Endothelial cell of umbilical vein (primary cell): ENCODE results near the gene PTPRD. TPM values are rescaled to one million over a fixed set of nuclear protein-coding genes. Genes with fewer than 3 reads are reported as not detected.

ENCODE experiments used
- BruUV-seq: library from RNA; stranded (reverse); fragments of 400-500 nt; replicated peaks from 2 replicates; lab custom pipeline; 2021; lab: Mats Ljungman, UMichigan
- CTCF ChIA-PET: fragments of 300-600, 350-600 bp; sonication (Branson Sonifier 250); formaldehyde crosslinking; loops from one replicate; lab custom pipeline; 2021; ENCODE audit warnings: antibody characterized with exemption, inconsistent platforms; lab: Charles Lee
- POLR2A ChIA-PET: fragments of 300-600, 350-600 bp; sonication (Branson Sonifier 250); formaldehyde crosslinking; loops from one replicate; lab custom pipeline; 2021; ENCODE audit warnings: antibody characterized with exemption, inconsistent platforms; lab: Charles Lee
- DNase-seq: peaks from one replicate; pipeline ENCODE4 v3.0.0-alpha.2; 2011; ENCODE audit warnings: low read depth, low spot score
- FAIRE-seq: peaks from 2 replicates; lab custom pipeline; 2011; peaks lifted over from hg19 to GRCh38; lab: Jason Lieb, UNC
- H2AFZ ChIP-seq: 2 replicates; pipeline ENCODE4 v1.6.0; 2012; ENCODE audit warnings: low read depth, low read length, control low read depth, inconsistent platforms
- H3K27ac ChIP-seq: 2 replicates; pipeline ENCODE4 v1.5.1; 2011; ENCODE audit warnings: low read depth, mild to moderate bottlenecking, control low read depth, low read length, moderate library complexity; ENCODE audit not compliant: insufficient read depth
- H3K27me3 ChIP-seq, 2 experiments: 2 replicates each; pipeline versions ENCODE4 v1.6.0 to v1.6.1; 2011; ENCODE audit warnings: low read length in 2 of 2, mixed read lengths in 1 of 2; ENCODE audit not compliant: control insufficient read depth in 2 of 2, insufficient read depth in 2 of 2
- H3K36me3 ChIP-seq, 2 experiments: 2 replicates in 1 of 2; 3 replicates in 1 of 2; pipeline ENCODE4 v1.5.1; 2011; ENCODE audit warnings: low read length in 2 of 2, mild to moderate bottlenecking in 1 of 2, moderate library complexity in 1 of 2; ENCODE audit not compliant: control insufficient read depth in 2 of 2, insufficient read depth in 2 of 2; ENCODE audit errors: extremely low read depth in 1 of 2
- H3K4me1 ChIP-seq: 3 replicates; pipeline ENCODE4 v1.5.1; 2011; ENCODE audit warnings: mild to moderate bottlenecking, low read length; ENCODE audit not compliant: control insufficient read depth, insufficient read depth; ENCODE audit errors: extremely low read depth
- H3K4me2 ChIP-seq: 2 replicates; pipeline ENCODE4 v1.6.1; 2011; ENCODE audit warnings: low read length, control low read depth, mixed read lengths; ENCODE audit not compliant: insufficient read depth
- H3K4me3 ChIP-seq, 3 experiments: fragments of 200-600 bp in 1 of 3; sonication (generic), shearing (Covaris generic) in 1 of 3; replicated peaks in 1 of 3; 2 replicates each; pipeline ENCODE4 v1.5.1; 2011 to 2016; ENCODE audit warnings: control low read depth in 3 of 3, low read length in 3 of 3, mild to moderate bottlenecking in 2 of 3, inconsistent platforms in 1 of 3, low read depth in 1 of 3, moderate library complexity in 1 of 3; ENCODE audit not compliant: insufficient read depth in 1 of 3
- H3K79me2 ChIP-seq: 2 replicates; pipeline ENCODE4 v1.6.0; 2012; ENCODE audit warnings: low read length, inconsistent platforms; ENCODE audit not compliant: control insufficient read depth, insufficient read depth
- H3K9ac ChIP-seq: replicated peaks from 2 replicates; pipeline ENCODE3; 2011; ENCODE audit warnings: low read length, control low read depth; ENCODE audit not compliant: insufficient read depth; ENCODE audit errors: extremely low read depth
- H3K9me1 ChIP-seq: replicated peaks from 3 replicates; pipeline ENCODE4 v1.6.0; 2011; ENCODE audit warnings: mild to moderate bottlenecking, low read length; ENCODE audit not compliant: control insufficient read depth, insufficient read depth; ENCODE audit errors: extremely low read depth
- H3K9me3 ChIP-seq: replicated peaks from 2 replicates; pipeline ENCODE4 v1.5.1; 2012; ENCODE audit warnings: low read length, inconsistent platforms; ENCODE audit not compliant: control insufficient read depth, insufficient read depth
- H4K20me1 ChIP-seq: replicated peaks from 2 replicates; pipeline ENCODE3; 2011; ENCODE audit warnings: mild to moderate bottlenecking, low read length; ENCODE audit not compliant: control insufficient read depth, insufficient read depth; ENCODE audit errors: extremely low read depth
- EZH2 ChIP-seq: IDR thresholded peaks from 2 replicates; pipeline ENCODE4 v1.6.1; 2012; ENCODE audit warnings: borderline replicate concordance, low read depth, mild to moderate bottlenecking, moderate library complexity, low read length, inconsistent platforms; ENCODE audit not compliant: severe bottlenecking
- FOS ChIP-seq: IDR thresholded peaks from 2 replicates; pipeline ENCODE4 v1.6.1; 2011; ENCODE audit warnings: mild to moderate bottlenecking, low read length, moderate library complexity, borderline replicate concordance; ENCODE audit not compliant: insufficient read depth
- GATA2 ChIP-seq: IDR thresholded peaks from 2 replicates; pipeline ENCODE4 v1.7.0; 2011; ENCODE audit warnings: low read depth, mild to moderate bottlenecking, moderate library complexity, mixed read lengths, low read length; ENCODE audit not compliant: insufficient read length, insufficient read depth
- JUN ChIP-seq: IDR thresholded peaks from 2 replicates; pipeline ENCODE4 v1.6.1; 2011; ENCODE audit warnings: borderline replicate concordance, low read depth; ENCODE audit not compliant: insufficient read length, insufficient read depth
- MAX ChIP-seq: IDR thresholded peaks from 2 replicates; pipeline ENCODE4 v1.6.1; 2011; ENCODE audit not compliant: insufficient read depth, insufficient read length
- MYC ChIP-seq: IDR thresholded peaks from one replicate; pipeline ENCODE4 v1.6.1; 2011; ENCODE audit warnings: mild to moderate bottlenecking, low read depth, low read length
- POLR2A ChIP-seq: IDR thresholded peaks from 2 replicates; pipeline ENCODE4 v1.6.1; 2012; ENCODE audit warnings: low read depth, mild to moderate bottlenecking, control low read depth, low read length
- POLR2AphosphoS5 ChIP-seq: IDR thresholded peaks from 2 replicates; pipeline ENCODE4 v1.6.1; 2012; ENCODE audit warnings: low read depth, mild to moderate bottlenecking, control low read depth, low read length, moderate library complexity; ENCODE audit not compliant: insufficient read depth
- dilution Hi-C: fragments of 300-500 bp; cut with MboI; formaldehyde crosslinking; loops from one replicate; pipeline ENCODE4 v1.15.0; 2019; ENCODE audit warnings: low sequenced_read_pairs; ENCODE audit not compliant: extremely low pct_ligation_motif_present
- intact Hi-C: fragments of 100-400 bp; cut with micrococcal nuclease; formaldehyde crosslinking; loops from one replicate; pipeline ENCODE4 v1.10.0; 2022
- polyA plus RNA-seq, 4 experiments: library from polyadenylated mRNA; depleted of rRNA in 3 of 4; stranded (reverse) in 3 of 4; unstranded in 1 of 4; fragments of >200 nt; gene quantifications; 2 replicates each; pipeline versions ENCODE4 v1.2.1 to v1.2.3, GENCODE V29; 2011 to 2012; ENCODE audit warnings: missing spikeins in 1 of 4
- total RNA-seq: library from RNA; stranded (reverse); gene quantifications from 2 replicates; pipeline ENCODE4 v1.2.3, GENCODE V29; 2021
- TF ChIP-seq, protein P1 (sequence below), 2 donors: IDR thresholded peaks; 1 replicate in 1 of 2; 2 replicates in 1 of 2; pipeline ENCODE4 v1.5.1; 2011; ENCODE audit warnings: low read length in 2 of 2, mild to moderate bottlenecking in 2 of 2, moderate library complexity in 2 of 2, control low read depth in 1 of 2, inconsistent platforms in 1 of 2, low read depth in 1 of 2; ENCODE audit not compliant: insufficient read depth in 1 of 2; ENCODE audit errors: extremely low read depth in 1 of 2

The PTPRD gene
- total and polyA plus RNA-seq, 2 donors (not counting 3 experiments of a cell fraction or from before 2014, with no cell fraction given) = 5.5 to 5.7 TPM

- CTCF ChIA-PET = interaction anchor here (1.3 kb wide), 1 partner anchor 28 kb away, joined by 4 read pairs; no protein-coding TSS in a partner anchor
Measured at GRCh38 chr9:9970514-9970913, 642.3 kb downstream of the PTPRD start.

More at GRCh38 chr9:9970514-9970913, 642.3 kb downstream of the PTPRD start:
- H3K27me3 ChIP-seq = peaks cover 0 to 2% of the 10 kb centered on the region in 2 experiments
- no peak for DNase-seq
- H2AFZ ChIP-seq = no peak overlapping the region
- H3K27ac ChIP-seq = no peak overlapping the region
- H3K9ac ChIP-seq = no peak overlapping the region
- H3K9me1 ChIP-seq = no peaks in the 10 kb centered on the region
- H3K4me3 ChIP-seq = no peak overlapping the region
- no peaks in the 10 kb centered on the region for H3K9me3 ChIP-seq
- POLR2A ChIA-PET = no interaction called here
- no peaks in the 10 kb centered on the region for H3K4me1 ChIP-seq
- no peak overlapping the region for H3K4me2 ChIP-seq
- no peak for FAIRE-seq
- intact Hi-C loops = no loop called here
- dilution Hi-C loops = no loop called here
- no peak for TF ChIP-seq MAX
- no peak for TF ChIP-seq FOS
- no peak for TF ChIP-seq MYC
- TF ChIP-seq EZH2 = no peak
- TF ChIP-seq POLR2AphosphoS5 = no peak
- TF ChIP-seq, protein P1, sequence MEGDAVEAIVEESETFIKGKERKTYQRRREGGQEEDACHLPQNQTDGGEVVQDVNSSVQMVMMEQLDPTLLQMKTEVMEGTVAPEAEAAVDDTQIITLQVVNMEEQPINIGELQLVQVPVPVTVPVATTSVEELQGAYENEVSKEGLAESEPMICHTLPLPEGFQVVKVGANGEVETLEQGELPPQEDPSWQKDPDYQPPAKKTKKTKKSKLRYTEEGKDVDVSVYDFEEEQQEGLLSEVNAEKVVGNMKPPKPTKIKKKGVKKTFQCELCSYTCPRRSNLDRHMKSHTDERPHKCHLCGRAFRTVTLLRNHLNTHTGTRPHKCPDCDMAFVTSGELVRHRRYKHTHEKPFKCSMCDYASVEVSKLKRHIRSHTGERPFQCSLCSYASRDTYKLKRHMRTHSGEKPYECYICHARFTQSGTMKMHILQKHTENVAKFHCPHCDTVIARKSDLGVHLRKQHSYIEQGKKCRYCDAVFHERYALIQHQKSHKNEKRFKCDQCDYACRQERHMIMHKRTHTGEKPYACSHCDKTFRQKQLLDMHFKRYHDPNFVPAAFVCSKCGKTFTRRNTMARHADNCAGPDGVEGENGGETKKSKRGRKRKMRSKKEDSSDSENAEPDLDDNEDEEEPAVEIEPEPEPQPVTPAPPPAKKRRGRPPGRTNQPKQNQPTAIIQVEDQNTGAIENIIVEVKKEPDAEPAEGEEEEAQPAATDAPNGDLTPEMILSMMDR (IDR thresholded peaks at IDR 0.05; ENCODE audit: extremely low read depth in 1 of 2, insufficient read depth in 1 of 2, low read depth in 1 of 2, low read length in 2 of 2) = no peak
- no peak for TF ChIP-seq POLR2A
- no peak for TF ChIP-seq JUN
- TF ChIP-seq GATA2 = no peak
- no peaks in the 10 kb centered on the region for H3K36me3 ChIP-seq
- H4K20me1 ChIP-seq = no peaks in the 10 kb centered on the region
- BruUV-seq = no TSS peak
- H3K79me2 ChIP-seq = no peaks in the 10 kb centered on the region
